ENCODE data around the gene DDX39B. TPM values are rescaled to one million over a fixed set of nuclear protein-coding genes. Genes with fewer than 3 reads are reported as not detected.
A peak's percentile ranks its signal among the peaks of the same experiment; 100 is the strongest.

DDX39B gene
- total RNA-seq, 1 donor from 2014 or later = 294 TPM

- DNase-seq (ENCODE audit: low read depth) = no peak
- no peak overlapping the region for H2AFZ ChIP-seq (ENCODE audit: low read depth, low read length)
- H3K9ac ChIP-seq (ENCODE audit: low read length) = no peak overlapping the region
- peaks cover 27% of the 10 kb centered on the region for H3K27me3 Mint-ChIP-seq (ENCODE audit: low read depth, unreplicated experiment)
- H3K9me3 ChIP-seq (ENCODE audit: insufficient read depth, low read depth, low read length) = no peaks in the 10 kb centered on the region
- no peak for FAIRE-seq
- H3K4me3 Mint-ChIP-seq (ENCODE audit: unreplicated experiment) = peak overlapping the region; percentile 40
- no peak overlapping the region for H3K27ac Mint-ChIP-seq (ENCODE audit: unreplicated experiment)
- H4K20me1 ChIP-seq (ENCODE audit: insufficient read depth, low read length) = no peaks in the 10 kb centered on the region
- TF ChIP-seq EZH2 (IDR thresholded peaks at IDR 0.05; ENCODE audit: insufficient read depth, low read length) = no peak
- no peak for TF ChIP-seq CTCF (IDR thresholded peaks at IDR 0.05; ENCODE audit: insufficient read depth, low read depth, low read length)
- no peaks in the 10 kb centered on the region for H3K9me3 Mint-ChIP-seq (ENCODE audit: unreplicated experiment)
- H3K36me3 Mint-ChIP-seq (ENCODE audit: low read depth, unreplicated experiment) = no peaks in the 10 kb centered on the region
- no peak overlapping the region for H3K4me2 ChIP-seq (ENCODE audit: low read length)
- peaks cover 5% of the 10 kb centered on the region for H3K4me1 ChIP-seq (ENCODE audit: insufficient read depth, low read length)
- no peaks in the 10 kb centered on the region for H3K36me3 ChIP-seq (ENCODE audit: insufficient read depth, low read length)
- peaks cover 12% of the 10 kb centered on the region for H3K4me1 Mint-ChIP-seq (ENCODE audit: low read depth, unreplicated experiment)
- H3K27ac ChIP-seq (ENCODE audit: low read depth, low read length) = no peak overlapping the region
- H3K27me3 ChIP-seq (ENCODE audit: insufficient read depth, low read length) = peaks cover 3% of the 10 kb centered on the region
- no peak overlapping the region for H3K4me3 ChIP-seq (ENCODE audit: insufficient read depth, low read depth, low read length)
- no peaks in the 10 kb centered on the region for H3K79me2 ChIP-seq (ENCODE audit: insufficient read depth, low read length)
Observed at GRCh38 chr6:31575952-31576685, 34.3 kb upstream of the DDX39B start.

GRCh38 chr6:31575335-31575901, 33.6 kb upstream of the DDX39B start, which contains the start of gene TNF:
TNF (plus strand) TSS chr6:31575565; CDS start chr6:31575742, 177 bp downstream.
- H3K36me3 Mint-ChIP-seq (ENCODE audit: low read depth, unreplicated experiment) = no peaks in the 10 kb centered on the region
- Histone ChIP-seq H2AFZ (ENCODE audit: low read depth, low read length) (no peak within 1 kb of the TSS), H3K4me2 (ENCODE audit: low read length) (no peak within 1 kb of the TSS), H3K4me1 (ENCODE audit: insufficient read depth, low read length) (peaks cover 1% of the 10 kb centered on the region), H3K4me3 (ENCODE audit: insufficient read depth, low read depth, low read length) (no peak within 1 kb of the TSS), H4K20me1 (ENCODE audit: insufficient read depth, low read length) (no peaks in the 10 kb centered on the region), H3K27me3 (ENCODE audit: insufficient read depth, low read length) (peaks cover 3% of the 10 kb centered on the region), H3K9ac (ENCODE audit: low read length) (no peak within 1 kb of the TSS), H3K79me2 (ENCODE audit: insufficient read depth, low read length) (no peaks in the 10 kb centered on the region), H3K27ac (ENCODE audit: low read depth, low read length) (no peak within 1 kb of the TSS), H3K36me3 (ENCODE audit: insufficient read depth, low read length) (no peaks in the 10 kb centered on the region), H3K9me3 (ENCODE audit: insufficient read depth, low read depth, low read length) (no peaks in the 10 kb centered on the region)
- FAIRE-seq (no peak), DNase-seq (ENCODE audit: low read depth) (no peak)
- H3K9me3 Mint-ChIP-seq (ENCODE audit: unreplicated experiment) = no peaks in the 10 kb centered on the region
- TF ChIP-seq EZH2 (IDR thresholded peaks at IDR 0.05; ENCODE audit: insufficient read depth, low read length) = no peak
- TF ChIP-seq CTCF (IDR thresholded peaks at IDR 0.05; ENCODE audit: insufficient read depth, low read depth, low read length) = no peak
- H3K4me3 Mint-ChIP-seq (ENCODE audit: unreplicated experiment) = peak within 1 kb of the TSS; percentile 40
- peaks cover 12% of the 10 kb centered on the region for H3K4me1 Mint-ChIP-seq (ENCODE audit: low read depth, unreplicated experiment)
- peaks cover 27% of the 10 kb centered on the region for H3K27me3 Mint-ChIP-seq (ENCODE audit: low read depth, unreplicated experiment)
- no peak within 1 kb of the TSS for H3K27ac Mint-ChIP-seq (ENCODE audit: unreplicated experiment)

All from astrocyte (in vitro differentiated cells and primary cell).